GM23338 (cell line): Measurements from ENCODE around the gene GLDC.

Experiments used
- CREB1 ChIP-seq: fragments of 250-450 bp; sonication (Bioruptor Pico); IDR thresholded peaks from 2 replicates; pipeline ENCODE4 v1.5.0; 2020; ENCODE audit warnings: low read depth, mild to moderate bottlenecking, moderate library complexity
- CTCF ChIP-seq, 2 experiments: fragments of 200-600 bp in 1 of 2; sonication (generic) in 1 of 2; conservative IDR thresholded peaks; 2 replicates each; pipeline versions ENCODE4 v1.5.1 to v1.6.1; 2016 to 2017; ENCODE audit warnings: antibody characterized with exemption in 2 of 2, low read depth in 2 of 2, mild to moderate bottlenecking in 2 of 2, moderate library complexity in 1 of 2
- ETS1 ChIP-seq: IDR thresholded peaks from 2 replicates; pipeline ENCODE4 v1.6.1; 2016; ENCODE audit warnings: antibody characterized with exemption
- EZH2 ChIP-seq: fragments of 200-600 bp; sonication (generic); IDR thresholded peaks from one replicate; pipeline ENCODE4 v1.8.0; 2017; ENCODE audit warnings: antibody characterized with exemption, mild to moderate bottlenecking, low read depth; ENCODE audit not compliant: unreplicated experiment
- NANOG ChIP-seq: IDR thresholded peaks from 2 replicates; pipeline ENCODE4 v1.6.1; 2016; ENCODE audit warnings: antibody characterized with exemption, borderline replicate concordance
- POLR2AphosphoS5 ChIP-seq: IDR thresholded peaks from 2 replicates; pipeline ENCODE4 v1.6.1; 2016; ENCODE audit warnings: antibody characterized with exemption, low read depth
- REST ChIP-seq: IDR thresholded peaks from one replicate; pipeline ENCODE4 v1.6.1; 2018; ENCODE audit warnings: antibody characterized with exemption; ENCODE audit not compliant: unreplicated experiment
- ZNF331 ChIP-seq: fragments of 250-450 bp; sonication (Bioruptor Pico); IDR thresholded peaks from 2 replicates; pipeline ENCODE4 v1.5.0; 2020; ENCODE audit warnings: low read depth, mild to moderate bottlenecking, moderate library complexity

GRCh38 chr9:6633378-6633777 lies 12.2 kb downstream of the GLDC start:
- TF ChIP-seq CTCF (conservative IDR thresholded peaks at IDR 0.05; ENCODE audit: low read depth in 2 of 2) (no peak), REST (no peak), NANOG (no peak), POLR2AphosphoS5 (no peak), EZH2 (no peak), CREB1 (CRISPR knock-in tag) (no peak), ZNF331 (CRISPR knock-in tag) (no peak), ETS1 (no peak)
